ENCODE data around the gene SYNE1. TPM values are rescaled to one million over a fixed set of nuclear protein-coding genes. Genes with fewer than 3 reads are reported as not detected.

SYNE1 gene
- total RNA-seq, 1 experiment from 2014 or later: 6.5 TPM

- Mint-ChIP-seq H3K27me3 (ENCODE audit: low read depth) (no peaks in the 10 kb centered on the region), H3K4me1 (peaks cover 11% of the 10 kb centered on the region; the same call in 1 of the 2 replicates), H3K27ac (no peak overlapping the region), H3K4me3 (no peak overlapping the region), H3K36me3 (no peaks in the 10 kb centered on the region), H3K9me3 (no peaks in the 10 kb centered on the region)
- ChIA-PET CTCF (interaction anchor here (1.2 kb wide), 1 partner anchor 197 kb away, joined by 4 read pairs; no protein-coding TSS in a partner anchor), POLR2A (no interaction called here)
- no peak for DNase-seq (ENCODE audit: low spot score)
- ATAC-seq: no peak
- no peak for TF ChIP-seq SOX15 (CRISPR knock-in tag; IDR thresholded peaks at IDR 0.05)
- TF ChIP-seq NFATC4 (CRISPR knock-in tag; IDR thresholded peaks at IDR 0.05): no peak
- TF ChIP-seq ZNF532 (CRISPR knock-in tag; IDR thresholded peaks at IDR 0.05; ENCODE audit: borderline replicate concordance): no peak
- TF ChIP-seq ZNF416 (CRISPR knock-in tag; IDR thresholded peaks at IDR 0.05): no peak
- TF ChIP-seq JAZF1 (CRISPR knock-in tag; IDR thresholded peaks at IDR 0.05): no peak
- TF ChIP-seq ZNF138 (CRISPR knock-in tag; conservative IDR thresholded peaks at IDR 0.05): no peak
- no peak for TF ChIP-seq RORB (CRISPR knock-in tag; IDR thresholded peaks at IDR 0.05)
- no peak for TF ChIP-seq EMX1 (CRISPR knock-in tag; IDR thresholded peaks at IDR 0.05)
- TF ChIP-seq, protein P1, sequence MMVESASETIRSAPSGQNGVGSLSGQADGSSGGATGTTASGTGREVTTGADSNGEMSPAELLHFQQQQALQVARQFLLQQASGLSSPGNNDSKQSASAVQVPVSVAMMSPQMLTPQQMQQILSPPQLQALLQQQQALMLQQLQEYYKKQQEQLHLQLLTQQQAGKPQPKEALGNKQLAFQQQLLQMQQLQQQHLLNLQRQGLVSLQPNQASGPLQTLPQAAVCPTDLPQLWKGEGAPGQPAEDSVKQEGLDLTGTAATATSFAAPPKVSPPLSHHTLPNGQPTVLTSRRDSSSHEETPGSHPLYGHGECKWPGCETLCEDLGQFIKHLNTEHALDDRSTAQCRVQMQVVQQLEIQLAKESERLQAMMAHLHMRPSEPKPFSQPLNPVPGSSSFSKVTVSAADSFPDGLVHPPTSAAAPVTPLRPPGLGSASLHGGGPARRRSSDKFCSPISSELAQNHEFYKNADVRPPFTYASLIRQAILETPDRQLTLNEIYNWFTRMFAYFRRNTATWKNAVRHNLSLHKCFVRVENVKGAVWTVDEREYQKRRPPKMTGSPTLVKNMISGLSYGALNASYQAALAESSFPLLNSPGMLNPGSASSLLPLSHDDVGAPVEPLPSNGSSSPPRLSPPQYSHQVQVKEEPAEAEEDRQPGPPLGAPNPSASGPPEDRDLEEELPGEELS (CRISPR knock-in tag; IDR thresholded peaks at IDR 0.05): no peak
- no peak for TF ChIP-seq IRF1 (CRISPR knock-in tag; IDR thresholded peaks at IDR 0.05)
- no peak for TF ChIP-seq IRF2 (CRISPR knock-in tag; IDR thresholded peaks at IDR 0.05; ENCODE audit: borderline replicate concordance, low read depth)
- TF ChIP-seq, protein P2, sequence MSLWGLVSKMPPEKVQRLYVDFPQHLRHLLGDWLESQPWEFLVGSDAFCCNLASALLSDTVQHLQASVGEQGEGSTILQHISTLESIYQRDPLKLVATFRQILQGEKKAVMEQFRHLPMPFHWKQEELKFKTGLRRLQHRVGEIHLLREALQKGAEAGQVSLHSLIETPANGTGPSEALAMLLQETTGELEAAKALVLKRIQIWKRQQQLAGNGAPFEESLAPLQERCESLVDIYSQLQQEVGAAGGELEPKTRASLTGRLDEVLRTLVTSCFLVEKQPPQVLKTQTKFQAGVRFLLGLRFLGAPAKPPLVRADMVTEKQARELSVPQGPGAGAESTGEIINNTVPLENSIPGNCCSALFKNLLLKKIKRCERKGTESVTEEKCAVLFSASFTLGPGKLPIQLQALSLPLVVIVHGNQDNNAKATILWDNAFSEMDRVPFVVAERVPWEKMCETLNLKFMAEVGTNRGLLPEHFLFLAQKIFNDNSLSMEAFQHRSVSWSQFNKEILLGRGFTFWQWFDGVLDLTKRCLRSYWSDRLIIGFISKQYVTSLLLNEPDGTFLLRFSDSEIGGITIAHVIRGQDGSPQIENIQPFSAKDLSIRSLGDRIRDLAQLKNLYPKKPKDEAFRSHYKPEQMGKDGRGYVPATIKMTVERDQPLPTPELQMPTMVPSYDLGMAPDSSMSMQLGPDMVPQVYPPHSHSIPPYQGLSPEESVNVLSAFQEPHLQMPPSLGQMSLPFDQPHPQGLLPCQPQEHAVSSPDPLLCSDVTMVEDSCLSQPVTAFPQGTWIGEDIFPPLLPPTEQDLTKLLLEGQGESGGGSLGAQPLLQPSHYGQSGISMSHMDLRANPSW (CRISPR knock-in tag; conservative IDR thresholded peaks at IDR 0.05; ENCODE audit: low read depth): no peak
- TF ChIP-seq MYBL2 (CRISPR knock-in tag; IDR thresholded peaks at IDR 0.05): no peak
- TF ChIP-seq CREB1 (CRISPR knock-in tag; IDR thresholded peaks at IDR 0.05): no peak
- TF ChIP-seq PRRX2 (CRISPR knock-in tag; IDR thresholded peaks at IDR 0.05): no peak
- TF ChIP-seq GTF2I (CRISPR knock-in tag; conservative IDR thresholded peaks at IDR 0.05): no peak
- no peak for TF ChIP-seq CTCF (IDR thresholded peaks at IDR 0.05)
- no peak for TF ChIP-seq CREM (CRISPR knock-in tag; IDR thresholded peaks at IDR 0.05)
- no peak for TF ChIP-seq JUN (CRISPR knock-in tag; IDR thresholded peaks at IDR 0.05)
Measured at GRCh38 chr6:152160346-152160745, 476.8 kb downstream of the SYNE1 start.

Data from WTC11 (cell line).